GM12878 (cell line): ENCODE measurements around the gene HSD17B13. TPM values are rescaled to one million over a fixed set of nuclear protein-coding genes. Genes with fewer than 3 reads are reported as not detected.

Source experiments
- ATAC-seq: fragments of 200-7000 bp; cut with Tn5 transposase; 3 replicates; pipeline ENCODE4 v1.9.1; 2020; ENCODE audit warnings: mild to moderate bottlenecking, moderate library complexity
- BruUV-seq: library from RNA; stranded (reverse); fragments of 400-500 nt; replicated peaks from 2 replicates; lab custom pipeline; 2021; lab: Mats Ljungman, UMichigan
- CTCF ChIA-PET: fragments of 300-600 bp; sonication (Branson Sonifier 250); formaldehyde crosslinking; extraction: SDS; loops from one replicate; lab custom pipeline; 2021; ENCODE audit warnings: inconsistent platforms; lab: Yijun Ruan, JAX
- POLR2A ChIA-PET: fragments of 350-600 bp; formaldehyde crosslinking; extraction: SDS; loops from one replicate; lab custom pipeline; 2021; ENCODE audit warnings: inconsistent platforms; lab: Charles Lee
- RAD21 ChIA-PET: fragments of 300-600 bp; sonication (Branson Sonifier 250); formaldehyde crosslinking; loops from one replicate; lab custom pipeline; 2023; ENCODE audit warnings: antibody characterized with exemption; ENCODE audit not compliant: unreplicated experiment; lab: Charles Lee
- SMC1A ChIA-PET: fragments of 300-600 bp; sonication (Branson Sonifier 250); formaldehyde crosslinking; loops from one replicate; lab custom pipeline; 2023; ENCODE audit not compliant: unreplicated experiment, uncharacterized antibody; lab: Charles Lee
- DNase-seq: peaks from one replicate; pipeline ENCODE4 v3.0.0-alpha.2; 2011; ENCODE audit warnings: low read depth, low spot score
- FAIRE-seq: peaks from 3 replicates; lab custom pipeline; 2011; peaks lifted over from hg19 to GRCh38; lab: Jason Lieb, UNC
- H2AFZ ChIP-seq: 2 replicates; pipeline ENCODE4 v1.6.0; 2011; ENCODE audit warnings: low read depth, low read length, control low read depth; ENCODE audit not compliant: control insufficient read depth
- H3K27ac ChIP-seq: 2 replicates; pipeline ENCODE4 v1.5.1; 2011; ENCODE audit warnings: control low read depth; ENCODE audit not compliant: control insufficient read depth, insufficient read depth
- H3K27me3 ChIP-seq, 2 experiments: replicated peaks in 1 of 2; 2 replicates each; pipeline versions ENCODE4 v1.6.0 to v1.6.1; 2011; ENCODE audit warnings: low read length in 1 of 2; ENCODE audit not compliant: control insufficient read depth in 2 of 2, insufficient read depth in 2 of 2
- H3K36me3 ChIP-seq, 2 experiments: 2 replicates each; pipeline ENCODE4 v1.5.1; 2011; ENCODE audit warnings: low read length in 1 of 2; ENCODE audit not compliant: control insufficient read depth in 2 of 2, insufficient read depth in 2 of 2
- H3K4me1 ChIP-seq: 2 replicates; pipeline ENCODE4 v1.6.1; 2011; ENCODE audit warnings: mild to moderate bottlenecking, low read length, moderate library complexity, mixed read lengths; ENCODE audit not compliant: control insufficient read depth, insufficient read depth
- H3K4me2 ChIP-seq: 2 replicates; pipeline ENCODE4 v1.6.0; 2011; ENCODE audit warnings: control low read depth; ENCODE audit not compliant: control insufficient read depth, insufficient read depth
- H3K4me3 ChIP-seq: fragments of 200-600 bp; sonication (generic); 2 replicates; pipeline ENCODE4 v1.5.1; 2016
- H3K79me2 ChIP-seq: 2 replicates; pipeline ENCODE4 v1.6.0; 2011; ENCODE audit warnings: low read length; ENCODE audit not compliant: control insufficient read depth, insufficient read depth
- H3K9ac ChIP-seq: 2 replicates; pipeline ENCODE4 v1.8.0; 2011; ENCODE audit warnings: low read length, control low read depth, mixed read lengths; ENCODE audit not compliant: control insufficient read depth, insufficient read depth
- H3K9me3 ChIP-seq: replicated peaks from 3 replicates; pipeline ENCODE4 v1.5.1; 2011; ENCODE audit warnings: mild to moderate bottlenecking, low read length; ENCODE audit not compliant: control insufficient read depth, insufficient read depth
- H4K20me1 ChIP-seq: 2 replicates; pipeline ENCODE4 v1.6.0; 2011; ENCODE audit not compliant: control insufficient read depth, insufficient read depth
- ATF7 ChIP-seq: fragments of 450-650 bp; IDR thresholded peaks from 2 replicates; pipeline ENCODE4 v1.6.1; 2016; ENCODE audit warnings: low read depth, mild to moderate bottlenecking
- CBX5 ChIP-seq: sonication (generic); IDR thresholded peaks from 2 replicates; pipeline ENCODE4 v1.6.1; 2016; ENCODE audit warnings: low read depth, moderate library complexity, mild to moderate bottlenecking, inconsistent platforms
- CHD2 ChIP-seq: IDR thresholded peaks from 2 replicates; pipeline ENCODE4 v1.6.1; 2011; ENCODE audit warnings: low read depth, low read length, improper control_type of control experiment, borderline replicate concordance
- DPF2 ChIP-seq: fragments of 450-650 bp; IDR thresholded peaks from 2 replicates; pipeline ENCODE4 v1.6.1; 2017; ENCODE audit warnings: mild to moderate bottlenecking
- GABPA ChIP-seq: IDR thresholded peaks from 2 replicates; pipeline ENCODE4 v1.6.1; 2014; ENCODE audit warnings: antibody characterized with exemption, low read depth, mild to moderate bottlenecking, inconsistent platforms
- HDAC6 ChIP-seq: fragments of 200-600 bp; sonication (generic); IDR thresholded peaks from one replicate; pipeline ENCODE4 v1.8.0; 2017; ENCODE audit warnings: antibody characterized with exemption; ENCODE audit not compliant: unreplicated experiment
- IRF5 ChIP-seq: fragments of 450-650 bp; IDR thresholded peaks from 2 replicates; pipeline ENCODE4 v1.6.1; 2017; ENCODE audit warnings: borderline replicate concordance
- MYC ChIP-seq: IDR thresholded peaks from 2 replicates; pipeline ENCODE4 v1.6.1; 2011; ENCODE audit warnings: mild to moderate bottlenecking, low read length, moderate library complexity, inconsistent platforms; ENCODE audit not compliant: insufficient read depth, insufficient replicate concordance, insufficient read length, severe bottlenecking
- NFIC ChIP-seq: IDR thresholded peaks from 2 replicates; pipeline ENCODE4 v1.6.1; 2012; ENCODE audit warnings: low read depth, mild to moderate bottlenecking, inconsistent platforms, low read length, moderate library complexity
- NFYB ChIP-seq: IDR thresholded peaks from 2 replicates; pipeline ENCODE4 v1.6.1; 2011; ENCODE audit warnings: low read depth, mild to moderate bottlenecking, low read length, improper control_type of control experiment, moderate library complexity; ENCODE audit not compliant: insufficient read depth
- PAX5 ChIP-seq: IDR thresholded peaks from 2 replicates; pipeline ENCODE4 v1.6.1; 2011; ENCODE audit warnings: low read depth, low read length, borderline replicate concordance
- PML ChIP-seq: IDR thresholded peaks from 2 replicates; pipeline ENCODE4 v1.6.1; 2012; ENCODE audit warnings: low read length, inconsistent platforms
- POLR2AphosphoS2 ChIP-seq: IDR thresholded peaks from 2 replicates; pipeline ENCODE4 v1.6.1; 2011; ENCODE audit warnings: low read depth, mild to moderate bottlenecking, low read length, improper control_type of control experiment, moderate library complexity
- SKIL ChIP-seq: fragments of 450-650 bp; IDR thresholded peaks from 2 replicates; pipeline ENCODE4 v1.6.1; 2017; ENCODE audit warnings: mild to moderate bottlenecking, low read depth, inconsistent platforms; ENCODE audit not compliant: poor library complexity, severe bottlenecking
- SRF ChIP-seq, 2 experiments: IDR thresholded peaks; 2 replicates each; pipeline ENCODE4 v1.6.1; 2011; ENCODE audit warnings: low read depth in 2 of 2, low read length in 2 of 2, mild to moderate bottlenecking in 1 of 2, moderate library complexity in 1 of 2
- ZNF207 ChIP-seq: fragments of 450-650 bp; IDR thresholded peaks from 2 replicates; pipeline ENCODE4 v1.6.1; 2014; ENCODE audit warnings: antibody characterized with exemption, mild to moderate bottlenecking, borderline replicate concordance
- ZNF622 ChIP-seq: fragments of 450-650 bp; IDR thresholded peaks from 2 replicates; pipeline ENCODE4 v1.6.1; 2017; ENCODE audit warnings: mild to moderate bottlenecking, inconsistent platforms
- WGBS: methylation state at CpG from one replicate; pipeline ENCODE4 v1.1.6; 2016; ENCODE audit warnings: low lambda C conversion rate; ENCODE audit not compliant: insufficient replicate concordance, insufficient coverage; ENCODE audit errors: missing lambda C conversion rate; 5-methylcytosine and 5-hydroxymethylcytosine counted together
- in situ Hi-C: fragments of 300-500 bp; cut with MboI; formaldehyde crosslinking; loops from 9 replicates; pipeline ENCODE4 v1.14.3; 2018; ENCODE audit warnings: mixed read lengths
- intact Hi-C: fragments of 100-400 bp; cut with micrococcal nuclease; formaldehyde crosslinking; loops from one replicate; pipeline ENCODE4 v1.14.2; 2022; ENCODE audit not compliant: unreplicated experiment
- polyA plus RNA-seq, 11 experiments: library from polyadenylated mRNA; depleted of rRNA in 4 of 11; unstranded in 6 of 11; stranded (reverse) in 5 of 11; fragments of >200 nt; fragmentation: Nextera tagmentation in 4 of 11; fragmentation: Illumina TruSeq in 1 of 11; extraction: Ambion mirVana in 4 of 11; extraction: Trizol in 1 of 11; gene quantifications; 1 replicate in 1 of 11; 2 replicates in 10 of 11; pipeline versions ENCODE4 v1.2.1 to v1.2.3, GENCODE V29; 2011 to 2016; ENCODE audit warnings: inconsistent platforms in 2 of 11, missing spikeins in 2 of 11, low read depth in 1 of 11
- total RNA-seq, 4 experiments: library from RNA; depleted of rRNA in 3 of 4; stranded (reverse); fragments of >200 nt in 3 of 4; fragmentation: Illumina TruSeq in 1 of 4; extraction: Trizol in 1 of 4; gene quantifications; 2 replicates each; pipeline versions ENCODE4 v1.2.1 to v1.2.3, GENCODE V29; 2013 to 2021

HSD17B13 gene
- total and polyA plus RNA-seq, 10 of the 15 experiments (the other 5 are each of a cell fraction or from before 2014, with no cell fraction given), result 0.03 to 0.09 (median 0.04) TPM; not detected in 4

- no peaks in the 10 kb centered on the region for H3K9me3 ChIP-seq
- SMC1A ChIA-PET, result no interaction called here
- no peaks in the 10 kb centered on the region for H3K79me2 ChIP-seq
- H3K4me2 ChIP-seq, result no peak overlapping the region
- intact Hi-C loops (no loop called here), in situ Hi-C loops (no loop called here)
- no peak overlapping the region for H3K27ac ChIP-seq
- no peaks in the 10 kb centered on the region for H4K20me1 ChIP-seq
- H3K4me3 ChIP-seq, result no peak overlapping the region
- ATAC-seq (no peak), FAIRE-seq (no peak), DNase-seq (no peak)
- TF ChIP-seq MYC, result no peak
- TF ChIP-seq ZNF207, result no peak
- TF ChIP-seq ATF7, result no peak
- TF ChIP-seq CBX5, result no peak
- TF ChIP-seq NFIC, result no peak
- TF ChIP-seq POLR2AphosphoS2, result no peak
- no peak for TF ChIP-seq PAX5
- no peak for TF ChIP-seq PML
- TF ChIP-seq CHD2, result no peak
- TF ChIP-seq NFYB, result no peak
- TF ChIP-seq ZNF622, result no peak
- no peak for TF ChIP-seq SKIL
- TF ChIP-seq SRF (IDR thresholded peaks at IDR 0.05; ENCODE audit: low read depth in 2 of 2, low read length in 2 of 2), result no peak
- no peak for TF ChIP-seq HDAC6
- TF ChIP-seq DPF2, result no peak
- TF ChIP-seq IRF5, result no peak
- TF ChIP-seq GABPA, result no peak
- 0% methylated on average over 2 of the region's 2 CpGs for WGBS
- POLR2A ChIA-PET, result no interaction called here
- no peak overlapping the region for H2AFZ ChIP-seq
- no peaks in the 10 kb centered on the region for H3K27me3 ChIP-seq
- no peaks in the 10 kb centered on the region for H3K36me3 ChIP-seq
- no peaks in the 10 kb centered on the region for H3K4me1 ChIP-seq
- CTCF ChIA-PET, result interaction anchor here (1.0 kb wide), 1 partner anchor 814 kb away, joined by 3 read pairs; no protein-coding TSS in a partner anchor
- BruUV-seq, result no TSS peak
- no peak overlapping the region for H3K9ac ChIP-seq
- RAD21 ChIA-PET, result no interaction called here
These were observed 13.1 kb downstream of the HSD17B13 start for GRCh38 chr4:87309625-87310024.
